Gastrocnemius medialis (tissue), 4 donors: Measurements from ENCODE around the gene SLC22A15.

Experiments
- CTCF ChIP-seq, 5 experiments: fragments of 450-650 bp in 3 of 5; fragments of 200-600 bp in 2 of 5; sonication (generic) in 2 of 5; IDR thresholded peaks in 4 of 5; conservative IDR thresholded peaks in 1 of 5; 1 replicate in 4 of 5; 2 replicates in 1 of 5; pipeline ENCODE4 v1.5.1; 2016 to 2019; ENCODE audit warnings: antibody characterized with exemption in 5 of 5, mild to moderate bottlenecking in 3 of 5, moderate library complexity in 3 of 5
- POLR2A ChIP-seq, 2 donors: fragments of 450-650 bp; IDR thresholded peaks; one replicate each; pipeline ENCODE4 v1.6.1; 2017; ENCODE audit warnings: antibody characterized with exemption in 2 of 2, mild to moderate bottlenecking in 2 of 2, moderate library complexity in 2 of 2

DNA sequence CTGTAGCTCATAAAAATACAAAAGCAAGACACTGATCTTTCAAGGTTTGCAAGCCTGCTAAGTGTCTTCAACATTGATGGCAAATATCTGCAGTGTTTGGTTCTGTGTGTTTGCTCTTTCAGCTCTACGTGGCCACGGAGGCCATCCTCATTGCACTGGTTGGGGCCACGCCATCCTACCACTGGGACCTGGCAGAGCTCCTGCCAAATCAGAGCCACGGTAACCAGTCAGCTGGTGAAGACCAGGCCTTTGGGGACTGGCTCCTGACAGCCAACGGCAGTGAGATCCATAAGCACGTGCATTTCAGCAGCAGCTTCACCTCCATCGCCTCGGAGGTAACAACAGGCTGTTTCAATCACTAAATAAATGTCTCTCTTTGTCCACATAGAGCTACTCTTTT lies 15.6 kb downstream of the SLC22A15 start:
- TF ChIP-seq CTCF (IDR thresholded peaks at IDR 0.05 in 4 of 5, conservative IDR thresholded peaks at IDR 0.05 in 1 of 5) (no peak), POLR2A (IDR thresholded peaks at IDR 0.05) (no peak)
